Aorta (tissue), 5 donors: ENCODE measurements around the gene PFKP. TPM values are rescaled to one million over a fixed set of nuclear protein-coding genes. Genes with fewer than 3 reads are reported as not detected.

Source experiments
- ATAC-seq: fragments of 200-7000 bp; cut with Tn5 transposase; one replicate; pipeline ENCODE4 v1.9.1; 2022; ENCODE audit warnings: moderate library complexity; ENCODE audit not compliant: low FRiP score
- DNase-seq, 2 donors: peaks; one replicate each; pipeline ENCODE4 v3.0.0-alpha.2; 2020
- H3K27ac ChIP-seq, 2 donors: one replicate each; pipeline ENCODE4 v1.5.1; 2013; ENCODE audit warnings: low read length in 2 of 2, mild to moderate bottlenecking in 2 of 2, moderate library complexity in 2 of 2, control low read depth in 1 of 2, inconsistent platforms in 1 of 2, low read depth in 1 of 2
- H3K27me3 ChIP-seq, 2 donors: one replicate each; pipeline ENCODE4 v1.6.1; 2013; ENCODE audit warnings: control low read depth in 1 of 2, low read length in 1 of 2, mild to moderate bottlenecking in 1 of 2, moderate library complexity in 1 of 2; ENCODE audit not compliant: insufficient read depth in 2 of 2, control insufficient read depth in 1 of 2
- H3K36me3 ChIP-seq, 2 donors: one replicate each; pipeline ENCODE4 v1.6.1; 2013; ENCODE audit warnings: control low read depth in 1 of 2, low read length in 1 of 2, mild to moderate bottlenecking in 1 of 2; ENCODE audit not compliant: insufficient read depth in 2 of 2, control insufficient read depth in 1 of 2
- H3K4me1 ChIP-seq, 2 donors: one replicate each; pipeline ENCODE4 v1.6.1; 2013; ENCODE audit warnings: low read length in 2 of 2, control low read depth in 1 of 2, mild to moderate bottlenecking in 1 of 2, moderate library complexity in 1 of 2; ENCODE audit not compliant: insufficient read depth in 2 of 2, control insufficient read depth in 1 of 2
- H3K4me3 ChIP-seq, 2 donors: one replicate each; pipeline ENCODE4 v1.5.1; 2013; ENCODE audit warnings: low read length in 2 of 2, control low read depth in 1 of 2, mild to moderate bottlenecking in 1 of 2
- H3K9me3 ChIP-seq: one replicate; pipeline ENCODE4 v1.6.1; 2013; ENCODE audit warnings: mild to moderate bottlenecking, low read length; ENCODE audit not compliant: control insufficient read depth
- WGBS, 2 donors: extraction: QIAGEN DNeasy Blood & Tissue Kit; methylation state at CpG; one replicate each; pipeline ENCODE4 v1.1.7; 2013; 5-methylcytosine and 5-hydroxymethylcytosine counted together
- intact Hi-C, 2 donors: fragments of 100-400 bp; cut with DNase I; formaldehyde crosslinking; loops; one replicate each; pipeline versions ENCODE4 v1.14.2 to v1.15.0; 2022
- polyA plus RNA-seq, 2 donors: library from polyadenylated mRNA; stranded (reverse); fragments of 200-250 nt; gene quantifications; one replicate each; pipeline ENCODE4 v1.2.3, GENCODE V29; 2013
- total RNA-seq, 2 donors: library from RNA; stranded (reverse); fragmentation: NEBNext Ultra II Directional; extraction: Animal tissue kit (Norgen Biotek cat#: 25700); gene quantifications; one replicate each; pipeline ENCODE4 v1.2.1, GENCODE V29; 2021
- donor health status: healthy with polysubstance abuse.
- donor health status: Bipolar disorder and iron deficiency.
- donor health status: DM: no; HTN: no; CAD: no.
- donor health status: DM: no; HTN: no; CAD: no.
- donor health status: DM: yes; HTN: yes; CAD: no.

PFKP gene
- total and polyA plus RNA-seq, 4 donors: 40.3 to 167 (median 119) TPM

GRCh38 chr10:3140280-3140679 lies 72.9 kb downstream of the PFKP start:
- H3K4me1 ChIP-seq: peaks cover 0 to 2% of the 10 kb centered on the region in 2 donors

GRCh38 chr10:3141351-3142005 lies 74.1 kb downstream of the PFKP start:
- DNase-seq (no peak), ATAC-seq (no peak)
- Histone ChIP-seq H3K4me1 (peaks cover 0 to 2% of the 10 kb centered on the region in 2 donors), H3K27ac (no peak overlapping the region), H3K4me3 (no peak overlapping the region), H3K36me3 (peaks cover 5 to 17% of the 10 kb centered on the region in 2 donors), H3K9me3 (no peaks in the 10 kb centered on the region), H3K27me3 (no peaks in the 10 kb centered on the region)
- intact Hi-C loops: no loop called here
- WGBS, 2 donors: 89 to 92% methylated on average over 21 of the region's 21 CpGs

More at GRCh38 chr10:3140280-3140679, 72.9 kb downstream of the PFKP start:
- no peaks in the 10 kb centered on the region for H3K9me3 ChIP-seq
- H3K36me3 ChIP-seq: peaks cover 5 to 15% of the 10 kb centered on the region in 2 donors
- no peak overlapping the region for H3K27ac ChIP-seq
- no peak overlapping the region for H3K4me3 ChIP-seq
- no peaks in the 10 kb centered on the region for H3K27me3 ChIP-seq
- DNase-seq (peak in 1 of 2 donors; percentile 67), ATAC-seq (peak; percentile 36)
- intact Hi-C loops: no loop called here
- 18 to 27% methylated on average over 9 of the region's 9 CpGs for WGBS, 2 donors

GRCh38 chr10:3142146-3142875 lies 75.0 kb downstream of the PFKP start:
- no peaks in the 10 kb centered on the region for H3K9me3 ChIP-seq
- H3K27ac ChIP-seq: no peak overlapping the region
- 84 to 92% methylated on average over 14 of the region's 14 CpGs for whole genome bisulfite sequencing, 2 donors
- H3K36me3 ChIP-seq: peaks cover 8 to 19% of the 10 kb centered on the region in 2 donors
- H3K4me1 ChIP-seq: no peaks in the 10 kb centered on the region
- DNase-seq (no peak), ATAC-seq (no peak)
- H3K4me3 ChIP-seq: no peak overlapping the region
- no peaks in the 10 kb centered on the region for H3K27me3 ChIP-seq
- intact Hi-C loops: no loop called here

- DNase-seq: no peak
- Histone ChIP-seq H3K36me3 (peaks cover 10 to 21% of the 10 kb centered on the region in 2 donors), H3K4me1 (no peaks in the 10 kb centered on the region), H3K27me3 (no peaks in the 10 kb centered on the region), H3K9me3 (no peaks in the 10 kb centered on the region), H3K27ac (no peak overlapping the region), H3K4me3 (no peak overlapping the region)
- 94% methylated on average over 17 of the region's 17 CpGs for WGBS, 2 donors
- ATAC-seq: no peak
- intact Hi-C loops: no loop called here
These were observed 76.0 kb downstream of the PFKP start for GRCh38 chr10:3143366-3143765.

GRCh38 chr10:3143791-3144434 lies 76.6 kb downstream of the PFKP start:
- Histone ChIP-seq H3K4me3 (no peak overlapping the region), H3K27me3 (no peaks in the 10 kb centered on the region), H3K9me3 (no peaks in the 10 kb centered on the region), H3K27ac (no peak overlapping the region), H3K36me3 (peaks cover 10 to 20% of the 10 kb centered on the region in 2 donors), H3K4me1 (no peaks in the 10 kb centered on the region)
- no peak for ATAC-seq
- intact Hi-C loops: no loop called here
- DNase-seq: no peak
- 90 to 93% methylated on average over 19 of the region's 19 CpGs for WGBS, 2 donors

GRCh38 chr10:3145366-3145765 lies 78.0 kb downstream of the PFKP start:
- no peaks in the 10 kb centered on the region for H3K9me3 ChIP-seq
- peaks cover 10 to 22% of the 10 kb centered on the region in 2 donors for H3K36me3 ChIP-seq
- no peaks in the 10 kb centered on the region for H3K4me1 ChIP-seq
- intact Hi-C loops: no loop called here
- no peak overlapping the region for H3K27ac ChIP-seq
- no peaks in the 10 kb centered on the region for H3K27me3 ChIP-seq
- WGBS, 2 donors: 97 to 98% methylated on average over 18 of the region's 18 CpGs
- H3K4me3 ChIP-seq: no peak overlapping the region
- DNase-seq (no peak), ATAC-seq (no peak)

GRCh38 chr10:3146289-3146688 lies 78.9 kb downstream of the PFKP start:
- intact Hi-C loops: no loop called here
- DNase-seq: no peak
- H3K9me3 ChIP-seq: no peaks in the 10 kb centered on the region
- no peak overlapping the region for H3K27ac ChIP-seq
- no peak overlapping the region for H3K4me3 ChIP-seq
- no peak for ATAC-seq
- 91 to 95% methylated on average over 8 of the region's 8 CpGs for WGBS, 2 donors
- no peaks in the 10 kb centered on the region for H3K4me1 ChIP-seq
- no peaks in the 10 kb centered on the region for H3K27me3 ChIP-seq
- peaks cover 10 to 29% of the 10 kb centered on the region in 2 donors for H3K36me3 ChIP-seq

- H3K27ac ChIP-seq: no peak overlapping the region
- H3K36me3 ChIP-seq: peaks cover 10 to 29% of the 10 kb centered on the region in 2 donors
- DNase-seq (no peak), ATAC-seq (no peak)
- no peak overlapping the region for H3K4me3 ChIP-seq
- no peaks in the 10 kb centered on the region for H3K4me1 ChIP-seq
- no peaks in the 10 kb centered on the region for H3K27me3 ChIP-seq
- intact Hi-C loops: no loop called here
- 89 to 94% methylated on average over 17 of the region's 17 CpGs for WGBS, 2 donors
- H3K9me3 ChIP-seq: no peaks in the 10 kb centered on the region
These were observed 79.9 kb downstream of the PFKP start for GRCh38 chr10:3147117-3147820.
